Activated T-cell treated with anti-CD3 and anti-CD28 coated beads for 24 hours (primary cell): ENCODE measurements around the gene NDUFA13.

ENCODE experiments used
- DNase-seq: peaks from one replicate; pipeline ENCODE4 v3.0.0-alpha.2; 2020; ENCODE audit warnings: low read depth

The NDUFA13 gene

GRCh38 chr19:19533841-19534240 lies 17.8 kb downstream of the NDUFA13 start:
- DNase-seq, result no peak

GRCh38 chr19:19534556-19535265 lies 18.7 kb downstream of the NDUFA13 start:
- no peak for DNase-seq

- DNase-seq, result no peak
These were observed 19.5 kb downstream of the NDUFA13 start for GRCh38 chr19:19535311-19536191.

GRCh38 chr19:19537075-19538048 lies 21.3 kb downstream of the NDUFA13 start:
- no peak for DNase-seq

GRCh38 chr19:19538061-19538784 lies 22.2 kb downstream of the NDUFA13 start, which contains the start of gene CILP2:
CILP2 (plus strand) TSS chr19:19538265; CDS start chr19:19538350, 85 bp downstream.
- DNase-seq, result no peak

- no peak for DNase-seq
These were observed 22.8 kb downstream of the NDUFA13 start for GRCh38 chr19:19538785-19539166.

DNA sequence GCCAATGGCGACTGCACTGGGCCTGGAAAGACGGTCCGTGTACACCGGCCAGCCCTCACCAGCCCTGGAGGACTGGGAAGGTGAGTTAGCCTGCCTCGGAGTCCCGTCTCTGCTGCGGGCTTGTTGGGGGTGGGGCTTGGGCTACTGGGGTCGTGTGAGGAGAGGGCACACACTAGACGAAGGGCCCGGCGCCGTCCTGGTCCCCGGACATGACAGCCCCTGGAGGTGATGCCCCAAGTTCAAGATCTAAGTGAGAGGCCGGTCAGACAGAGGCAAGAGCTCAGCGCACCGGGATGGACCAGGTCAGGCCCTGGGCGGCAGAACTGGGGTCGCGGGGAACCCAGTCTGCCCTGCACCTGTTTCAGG lies 23.7 kb downstream of the NDUFA13 start:
- DNase-seq, result no peak

DNA sequence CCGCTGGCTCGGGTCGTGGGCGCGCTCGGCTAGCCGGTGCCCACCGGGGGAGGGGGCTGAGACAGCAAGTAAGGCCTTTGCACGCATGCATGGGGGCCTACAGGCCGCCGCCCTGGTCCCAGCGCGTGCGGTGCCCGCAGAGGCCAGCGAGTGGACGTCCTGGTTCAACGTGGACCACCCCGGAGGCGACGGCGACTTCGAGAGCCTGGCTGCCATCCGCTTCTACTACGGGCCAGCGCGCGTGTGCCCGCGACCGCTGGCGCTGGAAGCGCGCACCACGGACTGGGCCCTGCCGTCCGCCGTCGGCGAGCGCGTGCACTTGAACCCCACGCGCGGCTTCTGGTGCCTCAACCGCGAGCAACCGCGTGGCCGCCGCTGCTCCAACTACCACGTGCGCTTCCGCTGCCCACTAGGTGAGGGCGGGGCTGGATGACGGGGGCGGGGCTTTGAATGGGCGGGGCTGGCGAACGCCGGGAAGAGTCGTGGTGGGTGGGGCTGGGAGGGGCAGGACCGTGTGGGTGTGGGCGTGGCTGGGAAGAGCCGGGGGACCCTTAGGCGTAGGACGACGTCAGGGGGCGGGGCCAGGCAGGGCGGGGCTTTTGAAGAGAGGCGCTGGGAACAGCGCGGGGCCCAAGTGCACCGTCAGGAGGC lies 24.2 kb downstream of the NDUFA13 start:
- peak; percentile 63 for DNase-seq

DNA sequence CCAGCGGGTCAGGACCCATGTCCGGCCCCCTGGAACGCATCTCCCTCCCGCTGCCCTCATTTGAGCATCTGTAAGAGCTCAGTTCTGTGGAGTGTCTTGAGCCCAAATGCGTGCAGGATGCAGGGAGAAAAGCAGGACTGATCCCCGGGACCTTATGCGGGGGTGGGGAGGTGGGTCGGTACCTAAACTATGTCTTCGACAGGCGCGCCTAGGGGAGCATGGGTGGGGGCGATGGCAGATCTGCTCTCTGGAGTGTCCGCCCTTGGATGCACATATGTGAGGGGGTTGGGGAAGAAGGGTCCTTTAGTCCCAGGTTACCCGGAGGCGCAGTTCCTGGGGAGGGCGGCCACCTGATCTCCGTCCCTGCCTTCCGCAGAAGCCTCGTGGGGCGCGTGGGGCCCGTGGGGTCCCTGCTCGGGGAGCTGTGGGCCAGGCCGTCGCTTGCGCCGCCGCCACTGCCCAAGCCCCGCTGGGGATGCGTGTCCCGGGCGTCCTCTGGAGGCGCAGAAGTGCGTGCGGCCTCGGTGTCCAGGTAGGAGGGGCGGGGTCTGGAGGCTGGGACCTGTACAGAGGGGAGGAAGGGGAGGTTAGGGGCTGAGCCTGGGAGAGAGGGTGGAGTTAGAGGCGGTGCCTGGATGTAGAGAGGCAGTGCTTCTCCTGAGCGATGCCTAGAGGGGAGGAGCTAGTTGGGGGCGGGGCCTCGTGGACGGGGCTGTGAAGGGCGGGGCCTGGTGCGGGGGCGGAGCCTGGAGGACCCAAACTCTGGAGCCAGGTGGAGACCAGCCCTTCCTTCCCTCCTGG lies 24.9 kb downstream of the NDUFA13 start:
- DNase-seq, result peak; percentile 67

- DNase-seq, result no peak
These were observed 25.6 kb downstream of the NDUFA13 start for GRCh38 chr19:19541616-19542015.

- no peak for DNase-seq
These were observed 26.5 kb downstream of the NDUFA13 start for GRCh38 chr19:19542507-19542906.

- no peak for DNase-seq
These were observed 27.1 kb downstream of the NDUFA13 start for GRCh38 chr19:19543101-19543500.

- DNase-seq, result no peak
These were observed 27.6 kb downstream of the NDUFA13 start for GRCh38 chr19:19543640-19544039.

DNA sequence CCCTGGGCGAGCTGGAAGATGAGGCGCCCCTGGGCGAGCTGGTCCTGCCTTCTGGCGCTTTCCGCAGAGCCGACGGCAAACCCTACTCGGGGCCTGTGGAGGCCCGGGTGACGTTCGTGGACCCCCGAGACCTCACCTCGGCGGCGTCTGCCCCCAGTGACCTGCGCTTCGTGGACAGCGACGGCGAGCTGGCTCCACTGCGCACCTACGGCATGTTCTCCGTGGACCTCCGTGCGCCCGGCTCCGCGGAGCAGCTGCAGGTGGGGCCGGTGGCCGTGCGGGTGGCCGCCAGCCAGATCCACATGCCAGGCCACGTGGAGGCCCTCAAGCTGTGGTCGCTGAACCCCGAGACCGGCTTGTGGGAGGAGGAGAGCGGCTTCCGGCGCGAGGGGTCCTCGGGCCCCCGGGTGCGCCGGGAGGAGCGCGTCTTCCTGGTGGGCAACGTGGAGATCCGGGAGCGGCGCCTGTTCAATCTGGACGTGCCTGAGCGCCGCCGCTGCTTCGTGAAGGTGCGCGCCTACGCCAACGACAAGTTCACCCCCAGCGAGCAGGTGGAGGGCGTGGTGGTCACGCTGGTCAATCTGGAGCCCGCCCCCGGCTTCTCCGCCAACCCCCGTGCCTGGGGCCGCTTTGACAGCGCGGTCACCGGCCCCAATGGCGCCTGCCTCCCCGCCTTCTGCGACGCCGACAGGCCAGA lies 28.4 kb downstream of the NDUFA13 start:
- no peak for DNase-seq

GRCh38 chr19:19544954-19545591 lies 29.0 kb downstream of the NDUFA13 start:
- DNase-seq, result no peak

GRCh38 chr19:19545707-19546106 lies 29.7 kb downstream of the NDUFA13 start:
- no peak for DNase-seq

DNA sequence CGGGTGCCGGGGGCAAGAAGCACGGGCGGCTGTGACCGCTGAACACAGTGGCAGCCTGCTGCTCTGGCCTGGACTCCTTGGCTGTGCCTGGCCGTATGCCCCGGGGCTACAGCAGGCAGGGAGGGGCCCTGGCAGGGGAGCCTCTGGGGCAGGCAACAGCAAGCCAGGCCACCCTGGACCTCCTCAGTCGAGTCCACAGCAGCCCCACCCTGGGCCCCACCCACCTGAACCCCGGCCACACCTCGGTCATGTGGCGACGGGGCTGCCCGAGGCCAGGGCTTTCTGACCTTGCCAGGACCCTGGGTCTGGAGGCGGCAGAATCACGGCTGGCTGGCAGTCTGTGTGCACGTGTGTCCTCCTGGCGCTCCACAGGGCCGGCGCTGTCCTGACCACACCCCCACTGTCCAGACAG lies 30.7 kb downstream of the NDUFA13 start:
- no peak for DNase-seq

GRCh38 chr19:19547674-19548336 lies 31.8 kb downstream of the NDUFA13 start:
- no peak for DNase-seq
